Neural progenitor cell (in vitro differentiated cells): ENCODE data around the gene HDAC2. TPM values are rescaled to one million over a fixed set of nuclear protein-coding genes. Genes with fewer than 3 reads are reported as not detected.

Source experiments
- DNase-seq: peaks from one replicate; pipeline ENCODE4 v3.0.0-alpha.2; 2016; ENCODE audit warnings: low spot score
- H2AFZ ChIP-seq: fragments of 200-600 bp; sonication (generic); replicated peaks from 2 replicates; pipeline ENCODE4 v1.6.1; 2016; ENCODE audit warnings: antibody characterized with exemption
- H3F3A ChIP-seq: fragments of 200-600 bp; sonication (generic); 2 replicates; pipeline ENCODE4 v1.6.1; 2016; ENCODE audit warnings: antibody characterized with exemption, low read depth
- H3K27ac ChIP-seq: fragments of 200-600 bp; sonication (generic); 2 replicates; pipeline ENCODE4 v1.5.1; 2016; ENCODE audit warnings: mild to moderate bottlenecking
- H3K27me3 ChIP-seq: fragments of 200-600 bp; sonication (generic); 2 replicates; pipeline ENCODE4 v1.6.1; 2016; ENCODE audit warnings: mild to moderate bottlenecking, moderate library complexity
- H3K36me3 ChIP-seq: fragments of 200-600 bp; sonication (generic); 2 replicates; pipeline ENCODE4 v1.5.1; 2016
- H3K4me1 ChIP-seq: fragments of 200-600 bp; sonication (generic); 2 replicates; pipeline ENCODE4 v1.6.1; 2016; ENCODE audit warnings: mixed run types
- H3K4me2 ChIP-seq: fragments of 200-600 bp; sonication (generic); 2 replicates; pipeline ENCODE4 v1.6.1; 2016
- H3K4me3 ChIP-seq: fragments of 200-600 bp; sonication (generic); 2 replicates; pipeline ENCODE4 v1.5.1; 2016
- H3K79me2 ChIP-seq: fragments of 200-600 bp; sonication (generic); 2 replicates; pipeline ENCODE4 v1.6.1; 2016; ENCODE audit warnings: low read depth
- H3K9ac ChIP-seq: fragments of 200-600 bp; sonication (generic); 2 replicates; pipeline ENCODE4 v1.6.1; 2016
- H3K9me3 ChIP-seq: fragments of 200-600 bp; sonication (generic); 2 replicates; pipeline ENCODE4 v1.5.1; 2016; ENCODE audit warnings: low read depth
- H4K20me1 ChIP-seq: fragments of 200-600 bp; sonication (generic); 2 replicates; pipeline ENCODE4 v1.6.1; 2016; ENCODE audit warnings: low read depth
- H3K27ac Mint-ChIP-seq: 3 replicates; pipeline ENCODE4 v1.8.0; 2021; ENCODE audit warnings: mixed read lengths
- H3K27me3 Mint-ChIP-seq: 2 replicates; pipeline ENCODE4 v1.8.0; 2022; ENCODE audit warnings: low read depth, mild to moderate bottlenecking, inconsistent platforms, moderate library complexity, mixed read lengths; ENCODE audit not compliant: insufficient read depth
- H3K36me3 Mint-ChIP-seq: 3 replicates; pipeline ENCODE4 v1.8.0; 2021; ENCODE audit warnings: mixed read lengths
- H3K4me1 Mint-ChIP-seq: 3 replicates; pipeline ENCODE4 v1.8.0; 2021; ENCODE audit warnings: mixed read lengths
- H3K4me3 Mint-ChIP-seq: 3 replicates; pipeline ENCODE4 v1.8.0; 2021; ENCODE audit warnings: mild to moderate bottlenecking, moderate library complexity, mixed read lengths
- H3K9me3 Mint-ChIP-seq: 3 replicates; pipeline ENCODE4 v1.8.0; 2020; ENCODE audit warnings: mixed read lengths
- EZH2 ChIP-seq: fragments of 200-600 bp; sonication (generic); IDR thresholded peaks from 2 replicates; pipeline ENCODE4 v1.6.1; 2017; ENCODE audit warnings: antibody characterized with exemption, mild to moderate bottlenecking, moderate library complexity
- EZH2phosphoT487 ChIP-seq: fragments of 200-600 bp; sonication (generic); IDR thresholded peaks from 2 replicates; pipeline ENCODE4 v1.6.1; 2017; ENCODE audit warnings: antibody characterized with exemption
- total RNA-seq: library from RNA; depleted of rRNA; stranded (reverse); fragments of >200 nt; gene quantifications from 2 replicates; pipeline ENCODE4 v1.2.3, GENCODE V29; 2015; ENCODE audit warnings: low replicate concordance
- TF ChIP-seq, protein P1 (sequence below): fragments of 200-600 bp; sonication (generic); IDR thresholded peaks from 2 replicates; pipeline ENCODE4 v1.5.1; 2017; ENCODE audit warnings: antibody characterized with exemption, mild to moderate bottlenecking

The HDAC2 gene
- total RNA-seq, 1 donor from 2014 or later, result 429 TPM

DNA sequence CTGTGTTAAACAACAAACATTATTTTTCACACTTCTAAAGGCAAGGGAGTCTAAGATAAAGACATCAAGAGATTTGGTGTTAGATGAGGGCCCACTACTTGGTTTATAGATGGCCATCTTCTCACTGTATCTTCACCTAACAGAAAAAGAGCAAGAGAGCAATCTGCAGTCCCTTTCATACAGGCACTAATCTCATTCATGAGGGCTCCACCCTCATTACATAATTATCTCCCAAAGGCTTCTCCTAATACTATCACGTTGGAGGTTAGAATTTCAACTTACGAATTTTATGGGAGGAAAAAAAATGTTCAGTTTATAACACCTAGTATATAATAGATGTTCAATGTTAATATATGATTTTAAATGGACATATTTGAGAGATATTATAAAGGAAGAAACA lies 45.6 kb downstream of the HDAC2 start:
- Histone ChIP-seq H3K4me3 (no peak overlapping the region), H3K27me3 (no peaks in the 10 kb centered on the region)

DNA sequence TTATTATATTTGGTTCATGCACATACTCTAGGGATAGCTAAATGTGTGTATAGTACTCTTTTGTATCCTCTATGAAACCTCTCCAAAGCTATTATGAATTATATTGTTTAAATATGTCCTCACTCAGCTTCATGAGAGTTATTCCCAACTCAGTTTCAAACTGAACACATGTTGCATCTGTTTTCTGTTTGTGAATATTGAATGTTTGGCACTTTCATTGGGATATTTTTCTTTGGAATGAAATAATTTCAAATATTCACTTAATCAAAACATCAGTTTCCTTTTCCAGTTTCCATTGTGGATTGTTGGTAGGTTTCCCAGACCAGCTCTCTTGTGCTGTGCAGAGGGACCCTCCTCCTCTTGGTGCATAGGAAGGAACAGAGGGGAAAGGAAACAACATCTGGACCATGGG lies 46.6 kb downstream of the HDAC2 start:
- H3K79me2 ChIP-seq, result no peaks in the 10 kb centered on the region
- no peak overlapping the region for H3K4me3 ChIP-seq
- no peaks in the 10 kb centered on the region for H3K4me1 Mint-ChIP-seq
- H3K27me3 Mint-ChIP-seq, result peaks cover 2% of the 10 kb centered on the region
- H3K9ac ChIP-seq, result no peak overlapping the region
- no peak overlapping the region for H3K4me2 ChIP-seq
- H3K4me1 ChIP-seq, result no peaks in the 10 kb centered on the region
- no peak overlapping the region for H3K27ac ChIP-seq
- no peaks in the 10 kb centered on the region for H3K36me3 ChIP-seq
- H3K4me3 Mint-ChIP-seq, result no peak overlapping the region
- no peak for TF ChIP-seq EZH2
- TF ChIP-seq EZH2phosphoT487, result no peak
- TF ChIP-seq, protein P1, sequence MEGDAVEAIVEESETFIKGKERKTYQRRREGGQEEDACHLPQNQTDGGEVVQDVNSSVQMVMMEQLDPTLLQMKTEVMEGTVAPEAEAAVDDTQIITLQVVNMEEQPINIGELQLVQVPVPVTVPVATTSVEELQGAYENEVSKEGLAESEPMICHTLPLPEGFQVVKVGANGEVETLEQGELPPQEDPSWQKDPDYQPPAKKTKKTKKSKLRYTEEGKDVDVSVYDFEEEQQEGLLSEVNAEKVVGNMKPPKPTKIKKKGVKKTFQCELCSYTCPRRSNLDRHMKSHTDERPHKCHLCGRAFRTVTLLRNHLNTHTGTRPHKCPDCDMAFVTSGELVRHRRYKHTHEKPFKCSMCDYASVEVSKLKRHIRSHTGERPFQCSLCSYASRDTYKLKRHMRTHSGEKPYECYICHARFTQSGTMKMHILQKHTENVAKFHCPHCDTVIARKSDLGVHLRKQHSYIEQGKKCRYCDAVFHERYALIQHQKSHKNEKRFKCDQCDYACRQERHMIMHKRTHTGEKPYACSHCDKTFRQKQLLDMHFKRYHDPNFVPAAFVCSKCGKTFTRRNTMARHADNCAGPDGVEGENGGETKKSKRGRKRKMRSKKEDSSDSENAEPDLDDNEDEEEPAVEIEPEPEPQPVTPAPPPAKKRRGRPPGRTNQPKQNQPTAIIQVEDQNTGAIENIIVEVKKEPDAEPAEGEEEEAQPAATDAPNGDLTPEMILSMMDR, result no peak
- no peaks in the 10 kb centered on the region for H3K27me3 ChIP-seq
- no peaks in the 10 kb centered on the region for H4K20me1 ChIP-seq
- H3K27ac Mint-ChIP-seq, result no peak overlapping the region
- H3F3A ChIP-seq, result no peaks in the 10 kb centered on the region
- no peak overlapping the region for H2AFZ ChIP-seq
- H3K36me3 Mint-ChIP-seq, result peaks cover under 1% of the 10 kb centered on the region
- no peaks in the 10 kb centered on the region for H3K9me3 ChIP-seq
- DNase-seq, result no peak
- H3K9me3 Mint-ChIP-seq, result peaks cover 3% of the 10 kb centered on the region

More for the DNA sequence above, 45.6 kb downstream of the HDAC2 start:
- no peak overlapping the region for H3K9ac ChIP-seq
- no peaks in the 10 kb centered on the region for H3K79me2 ChIP-seq
- Mint-ChIP-seq H3K4me3 (no peak overlapping the region), H3K27ac (no peak overlapping the region), H3K36me3 (peaks cover 7% of the 10 kb centered on the region), H3K4me1 (no peaks in the 10 kb centered on the region), H3K27me3 (peaks cover 2% of the 10 kb centered on the region), H3K9me3 (peaks cover 14% of the 10 kb centered on the region)
- no peaks in the 10 kb centered on the region for H3K4me1 ChIP-seq
- no peak overlapping the region for H2AFZ ChIP-seq
- H3K4me2 ChIP-seq, result no peak overlapping the region
- no peaks in the 10 kb centered on the region for H4K20me1 ChIP-seq
- H3K36me3 ChIP-seq, result no peaks in the 10 kb centered on the region
- no peak overlapping the region for H3K27ac ChIP-seq
- no peaks in the 10 kb centered on the region for H3K9me3 ChIP-seq
- H3F3A ChIP-seq, result no peaks in the 10 kb centered on the region
- DNase-seq, result no peak
- TF ChIP-seq, protein P1, result no peak
- TF ChIP-seq EZH2 (no peak), EZH2phosphoT487 (no peak)

DNA sequence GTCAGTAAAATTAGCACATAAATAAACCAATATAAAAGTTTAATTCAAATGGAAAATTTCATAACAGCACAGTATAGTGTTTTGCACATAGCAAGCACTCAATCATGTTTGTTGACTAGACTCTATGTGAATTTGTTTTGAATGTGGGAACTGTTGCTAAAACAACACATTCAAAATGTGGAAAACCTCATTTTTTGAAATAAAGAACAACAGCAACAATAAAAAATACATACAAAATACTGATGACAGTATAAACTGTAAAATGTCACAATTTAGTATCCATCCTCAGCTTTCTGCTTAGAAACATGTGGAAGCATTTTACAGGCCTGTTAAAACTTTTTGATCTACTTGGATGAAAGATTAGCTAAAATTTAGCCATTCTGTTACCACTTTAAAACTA lies 47.4 kb downstream of the HDAC2 start:
- H3K27me3 Mint-ChIP-seq, result peaks cover 2% of the 10 kb centered on the region
- H2AFZ ChIP-seq, result no peak overlapping the region

More for the DNA sequence above, 47.4 kb downstream of the HDAC2 start:
- peaks cover 2% of the 10 kb centered on the region for H3K9me3 Mint-ChIP-seq
- no peak overlapping the region for H3K9ac ChIP-seq
- H3K36me3 Mint-ChIP-seq, result no peaks in the 10 kb centered on the region
- H3K9me3 ChIP-seq, result no peaks in the 10 kb centered on the region
- no peaks in the 10 kb centered on the region for H3K36me3 ChIP-seq
- no peak overlapping the region for H3K4me3 Mint-ChIP-seq
- H3K27me3 ChIP-seq, result no peaks in the 10 kb centered on the region
- no peaks in the 10 kb centered on the region for H4K20me1 ChIP-seq
- no peaks in the 10 kb centered on the region for H3F3A ChIP-seq
- no peaks in the 10 kb centered on the region for H3K4me1 ChIP-seq
- H3K27ac ChIP-seq, result no peak overlapping the region
- H3K4me2 ChIP-seq, result no peak overlapping the region
- no peak for DNase-seq
- no peak overlapping the region for H3K4me3 ChIP-seq
- no peak overlapping the region for H3K27ac Mint-ChIP-seq
- TF ChIP-seq, protein P1, result no peak
- TF ChIP-seq EZH2phosphoT487, result no peak
- TF ChIP-seq EZH2, result no peak
- H3K79me2 ChIP-seq, result no peaks in the 10 kb centered on the region
- no peaks in the 10 kb centered on the region for H3K4me1 Mint-ChIP-seq
